Inferior parietal cortex (tissue), 1 donor: ENCODE measurements around the gene VPS13D.

Experiments used
- DNase-seq: peaks from one replicate; pipeline ENCODE4 v3.0.0-alpha.2; 2016; ENCODE audit errors: extremely low spot score

Gene VPS13D

DNA sequence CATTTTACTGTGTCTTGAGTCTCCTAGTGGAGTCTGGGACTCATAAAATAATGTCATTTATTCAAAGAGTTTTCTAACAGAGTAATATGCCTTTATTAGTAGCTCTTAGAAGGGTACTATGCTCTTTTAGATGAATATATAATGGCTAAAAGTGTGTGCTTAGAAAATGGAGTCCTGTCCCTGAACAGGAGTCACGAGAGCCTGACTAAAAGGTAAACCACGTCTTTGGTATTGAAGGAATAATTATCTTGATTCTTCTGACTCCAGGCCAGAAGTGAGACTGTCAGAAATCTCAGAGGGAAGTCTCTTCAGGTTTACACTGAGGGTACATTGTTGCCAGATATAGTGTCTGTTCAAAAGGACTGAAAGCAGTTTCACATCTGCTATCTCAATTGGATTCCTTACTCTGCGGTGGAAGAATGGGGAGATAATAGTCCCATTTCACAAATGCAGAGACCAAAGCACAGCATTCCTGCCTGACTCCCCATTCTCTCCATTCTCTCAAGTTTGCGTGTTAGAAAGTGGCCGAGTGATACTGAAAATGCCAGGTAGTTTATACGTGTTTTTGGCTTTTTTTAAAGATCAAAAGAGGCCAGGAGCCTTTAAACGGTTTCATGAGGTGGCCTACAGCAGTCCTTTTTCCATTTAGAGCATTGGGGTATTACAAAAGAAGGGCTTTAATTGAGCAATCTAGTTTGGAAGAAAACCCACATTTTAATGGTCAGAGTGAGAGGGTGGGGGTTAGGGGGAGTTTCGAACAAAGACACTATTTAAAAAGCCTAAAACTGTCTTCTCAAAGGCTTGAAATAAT is 176.6 kb downstream of the VPS13D start:
- no peak for DNase-seq

DNA sequence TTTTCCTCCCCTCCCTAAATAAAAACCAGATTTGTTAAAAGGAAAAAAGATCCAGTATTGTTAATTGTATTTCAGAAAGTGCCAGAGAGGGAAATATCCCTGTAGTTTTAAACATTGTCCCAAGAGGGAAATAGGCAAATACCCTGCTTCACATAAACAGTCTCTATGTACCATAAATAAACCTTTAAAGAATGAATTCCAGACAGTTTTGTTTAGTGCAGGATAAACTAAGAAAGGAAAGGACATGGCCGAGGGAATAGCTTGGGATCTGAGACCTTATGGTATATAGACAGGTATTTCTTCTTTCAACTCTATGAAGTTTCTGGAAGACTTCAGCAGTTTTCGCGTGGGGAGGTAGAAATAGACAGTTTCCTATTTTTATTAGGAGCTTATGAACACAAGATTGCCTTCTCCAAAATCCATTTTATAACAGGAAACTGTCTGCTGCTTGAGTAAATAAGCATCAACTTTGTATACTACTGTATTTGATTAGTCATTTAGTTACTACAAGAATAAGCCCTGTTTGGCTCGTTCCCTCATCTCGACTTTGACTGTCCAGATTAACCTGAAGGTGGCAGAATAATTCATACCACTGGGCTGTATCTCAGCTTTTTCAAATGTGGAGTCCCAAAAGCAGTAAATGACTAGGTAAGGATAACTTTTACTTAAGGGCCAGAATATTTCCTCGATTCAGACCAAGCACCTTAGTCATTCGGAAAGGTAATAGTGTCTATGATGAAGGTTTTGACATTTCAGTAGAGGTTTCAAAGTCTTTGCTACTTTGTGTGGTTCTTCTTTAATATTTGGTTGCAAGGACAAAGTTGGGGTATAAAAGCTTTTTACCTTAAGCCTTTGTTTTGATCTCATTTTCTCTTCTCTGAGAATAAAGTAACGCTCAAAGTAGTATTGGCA is 177.5 kb downstream of the VPS13D start:
- DNase-seq: peak; percentile 53

DNA sequence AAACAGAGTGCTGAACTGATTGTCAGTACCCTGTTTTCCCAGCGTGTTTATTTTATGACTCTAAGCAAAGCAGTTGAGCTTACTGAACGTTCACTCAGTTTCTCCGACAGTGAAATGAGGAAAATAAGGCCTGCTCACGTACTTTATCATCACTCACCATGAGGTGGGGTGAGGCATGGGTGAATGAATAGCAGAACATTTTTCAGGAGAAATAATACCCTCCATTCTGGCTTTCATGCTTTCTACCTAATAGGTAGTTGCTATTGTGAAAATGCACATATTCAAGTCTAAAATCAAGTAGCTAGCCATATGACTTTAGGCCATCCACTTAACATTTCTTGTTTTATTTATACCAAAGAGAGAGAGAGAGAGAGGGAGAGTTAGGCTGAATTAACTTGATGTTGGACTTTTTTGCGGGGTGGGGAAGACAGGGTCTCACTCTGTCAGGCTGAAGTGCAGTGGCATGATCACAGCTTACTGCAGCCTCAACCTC is 178.2 kb downstream of the VPS13D start:
- no peak for DNase-seq

DNA sequence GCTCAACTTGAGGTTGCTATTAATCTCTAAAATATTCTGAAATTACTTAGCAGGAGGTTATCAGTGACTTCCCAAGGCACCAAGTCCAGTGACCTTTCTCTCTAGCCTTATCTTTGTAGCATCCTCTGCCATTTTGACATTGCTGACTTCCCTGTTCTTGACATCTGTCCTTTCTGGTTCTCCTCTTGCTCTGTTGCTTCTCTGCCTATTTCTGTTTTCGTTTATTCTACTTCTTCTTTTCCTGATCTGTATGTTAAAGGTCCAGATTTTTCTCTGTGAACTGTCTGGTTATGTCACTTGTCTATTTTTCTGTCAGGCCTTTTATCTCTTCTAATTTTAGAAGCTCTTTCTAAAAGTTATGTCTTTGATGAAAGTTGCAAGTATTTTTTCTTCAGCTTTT is 178.8 kb downstream of the VPS13D start:
- DNase-seq: no peak

DNA sequence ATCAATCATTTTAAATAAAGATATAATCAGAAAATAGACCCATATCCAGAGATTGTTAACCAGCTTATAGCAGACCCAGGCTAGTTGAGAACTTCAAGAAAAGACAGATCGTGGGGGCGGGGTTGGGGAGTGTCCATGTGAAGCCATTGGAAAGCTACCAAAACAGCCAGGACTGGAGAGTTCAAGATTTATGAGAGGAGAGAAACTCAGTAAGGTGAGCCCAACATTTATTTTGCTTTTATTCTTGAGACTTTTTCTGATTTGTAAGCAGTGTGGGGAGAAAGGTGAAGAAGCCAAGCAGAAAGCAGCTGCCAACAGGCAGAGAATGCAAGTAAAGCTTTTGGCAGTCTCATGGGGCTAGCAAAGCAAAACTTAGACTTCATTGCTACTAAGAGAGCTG is 179.9 kb downstream of the VPS13D start:
- no peak for DNase-seq

DNA sequence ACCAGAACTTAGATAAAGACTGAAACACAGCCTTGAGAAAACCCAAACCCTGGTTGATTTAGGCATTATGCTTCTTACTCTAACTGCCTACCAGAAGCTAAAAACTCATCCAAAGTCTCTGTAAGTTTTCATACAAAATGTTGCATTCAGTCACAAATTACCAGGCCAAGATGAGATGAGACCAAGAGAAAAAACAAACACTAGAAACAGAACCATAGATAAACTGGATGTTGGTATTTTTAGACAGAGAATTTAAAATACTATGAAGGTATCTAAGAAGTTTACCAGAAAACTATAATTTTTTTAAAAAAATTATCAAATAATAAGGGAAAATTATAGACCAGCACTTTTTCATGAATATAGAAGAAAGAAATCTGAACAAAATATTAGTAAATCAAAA is 180.5 kb downstream of the VPS13D start:
- no peak for DNase-seq

DNA sequence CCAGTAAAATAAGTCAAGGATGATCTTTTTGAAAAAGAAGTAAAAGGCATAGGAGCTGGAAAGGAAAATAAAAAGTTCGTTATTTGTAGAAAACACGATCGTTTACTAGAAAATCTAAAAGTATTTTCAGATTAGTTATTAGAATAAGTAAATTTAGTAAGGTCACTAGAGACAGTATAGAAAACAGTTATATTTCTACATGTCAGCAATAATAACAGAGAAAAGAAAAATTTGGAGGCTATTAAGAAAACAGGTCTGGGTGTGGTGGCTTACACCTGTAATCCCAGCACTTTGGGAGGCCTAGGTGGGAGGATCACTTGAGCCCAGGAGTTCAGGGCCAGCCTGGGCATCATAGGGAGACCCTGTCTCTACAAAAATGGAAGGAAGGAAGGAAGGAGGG is 181.3 kb downstream of the VPS13D start:
- DNase-seq: no peak

DNA sequence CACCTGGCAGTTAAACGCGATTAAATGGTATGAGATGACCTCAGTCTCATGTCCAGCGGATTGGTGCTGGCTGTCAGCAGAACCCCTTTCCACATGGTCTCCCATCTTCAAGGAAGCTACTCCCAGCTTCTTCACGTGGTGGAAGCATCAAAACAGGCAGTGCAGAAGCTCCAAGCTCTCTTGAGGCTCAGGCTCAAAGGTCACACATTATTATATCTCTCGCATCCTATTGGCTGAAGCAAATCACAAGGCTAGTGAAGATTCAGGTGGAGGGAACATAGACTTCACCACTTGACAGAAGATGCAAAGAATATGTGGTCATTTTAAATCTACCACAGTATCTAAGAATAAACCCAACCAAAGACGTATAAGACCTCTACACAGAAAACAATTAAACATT is 181.9 kb downstream of the VPS13D start:
- DNase-seq: no peak

DNA sequence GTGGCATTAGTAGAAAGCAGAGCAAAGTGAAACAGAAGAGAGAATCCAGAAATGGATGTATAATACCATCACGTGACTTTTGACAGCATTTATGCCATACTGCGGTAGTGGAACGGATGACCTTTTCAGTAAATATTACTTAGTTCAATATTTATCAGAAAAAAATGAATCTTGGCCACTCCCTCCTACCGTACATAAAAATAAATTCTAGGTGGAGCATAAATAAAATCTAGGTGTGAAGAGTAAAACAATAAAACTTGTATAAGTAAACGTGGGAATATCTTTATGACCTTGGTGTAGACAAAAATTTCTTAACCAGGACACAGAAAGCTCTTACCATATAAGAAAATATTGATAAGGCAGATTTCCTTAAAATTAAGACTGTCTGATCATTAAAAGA is 182.6 kb downstream of the VPS13D start:
- no peak for DNase-seq

DNA sequence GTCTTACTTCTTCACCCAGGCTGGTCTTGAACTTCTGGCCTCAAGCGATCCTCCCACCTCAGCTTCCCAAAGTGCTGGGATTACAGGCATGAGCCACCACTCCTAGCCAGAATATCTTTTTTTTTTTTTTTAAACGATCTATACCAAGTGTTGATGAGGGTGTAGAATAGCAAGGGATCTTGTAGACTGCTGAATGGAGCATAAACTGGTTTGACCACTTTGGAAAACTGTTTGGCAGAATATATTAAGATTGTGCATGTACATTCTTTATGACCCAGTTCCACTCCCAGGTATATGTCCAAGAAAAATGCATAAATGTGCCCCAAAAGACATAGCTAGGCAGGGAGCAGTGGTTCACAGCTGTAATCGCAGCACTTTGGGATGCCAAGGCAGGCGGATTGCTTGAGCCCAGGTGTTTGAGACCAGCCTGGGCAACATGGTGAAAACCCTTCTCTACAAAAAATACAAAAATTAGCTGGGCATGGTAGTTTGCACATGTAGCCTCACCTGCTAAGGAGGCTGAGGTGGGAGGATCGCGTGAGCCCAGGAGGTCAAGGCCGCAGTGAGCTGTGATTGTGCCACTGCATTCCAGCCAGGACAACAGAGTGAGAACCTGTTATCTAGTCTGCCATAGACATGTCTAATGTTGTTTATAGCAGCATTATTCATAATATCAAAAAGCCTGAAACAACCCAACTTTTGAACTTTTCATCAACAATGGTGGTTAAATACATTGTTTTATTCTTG is 184.0 kb downstream of the VPS13D start:
- DNase-seq: no peak

DNA sequence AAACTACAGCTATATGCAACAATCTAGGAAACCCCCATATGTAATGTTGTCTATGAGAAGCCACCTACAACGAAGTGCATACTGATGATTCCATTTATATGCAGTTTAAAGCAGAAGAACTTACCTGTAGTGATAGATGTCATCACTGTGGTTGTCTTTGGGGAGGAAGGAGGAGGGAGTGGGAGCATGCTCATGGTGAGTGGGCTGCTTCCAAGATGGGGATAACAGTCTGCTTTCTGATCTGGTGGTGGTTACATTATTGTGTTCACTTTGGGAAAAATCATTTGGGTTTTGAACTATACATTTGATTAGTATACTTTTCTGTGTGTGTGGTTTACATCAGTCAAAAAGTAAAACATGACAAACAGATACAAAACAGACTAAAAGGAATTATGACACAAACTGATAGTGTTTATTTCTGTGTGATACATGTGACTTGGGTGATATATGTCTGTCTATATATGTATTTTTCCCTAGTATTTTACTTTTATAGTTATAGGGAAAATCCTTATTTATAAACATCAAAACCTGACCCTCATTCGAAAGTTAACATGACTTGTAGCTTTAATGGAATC is 184.7 kb downstream of the VPS13D start:
- DNase-seq: no peak

DNA sequence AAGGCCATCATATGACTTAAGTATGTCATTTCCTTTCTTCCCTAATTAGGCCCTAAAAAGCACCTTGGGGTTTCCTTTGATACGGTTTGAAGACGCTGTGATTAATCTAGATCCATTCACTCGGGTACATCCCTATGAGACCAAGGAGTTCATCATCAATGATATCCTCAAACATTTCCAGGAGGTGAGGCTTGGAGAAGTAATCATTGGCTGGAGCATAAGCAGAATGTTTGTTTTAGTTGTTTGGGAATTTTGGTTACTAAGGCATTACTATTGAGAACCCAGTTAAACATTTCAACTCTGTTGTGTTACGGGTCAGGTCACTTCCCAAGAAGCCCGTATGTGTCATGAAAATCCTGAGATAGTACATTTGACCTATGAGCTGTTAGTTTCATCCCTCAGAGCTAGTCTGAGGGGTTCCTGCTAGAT is 185.2 kb downstream of the VPS13D start:
- no peak for DNase-seq

DNA sequence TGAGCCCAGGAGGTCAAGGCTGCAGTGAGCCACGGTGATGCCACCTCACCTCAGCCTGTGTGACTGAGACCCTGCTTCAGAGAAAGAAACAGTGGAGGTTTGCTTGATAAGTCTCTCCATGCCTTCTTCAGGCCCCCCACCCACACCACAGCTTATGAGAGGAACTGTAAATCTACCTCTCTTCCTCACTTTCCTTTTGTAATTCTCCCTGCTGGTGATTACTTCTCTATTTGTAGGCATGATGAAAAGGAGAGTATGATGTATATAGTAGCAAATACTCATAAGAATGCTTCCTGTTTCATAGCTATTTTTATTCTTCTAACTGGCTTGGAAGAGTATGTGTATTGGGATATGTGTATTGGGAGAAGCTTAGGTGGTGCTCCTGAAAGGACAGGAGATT is 186.3 kb downstream of the VPS13D start:
- DNase-seq: no peak

DNA sequence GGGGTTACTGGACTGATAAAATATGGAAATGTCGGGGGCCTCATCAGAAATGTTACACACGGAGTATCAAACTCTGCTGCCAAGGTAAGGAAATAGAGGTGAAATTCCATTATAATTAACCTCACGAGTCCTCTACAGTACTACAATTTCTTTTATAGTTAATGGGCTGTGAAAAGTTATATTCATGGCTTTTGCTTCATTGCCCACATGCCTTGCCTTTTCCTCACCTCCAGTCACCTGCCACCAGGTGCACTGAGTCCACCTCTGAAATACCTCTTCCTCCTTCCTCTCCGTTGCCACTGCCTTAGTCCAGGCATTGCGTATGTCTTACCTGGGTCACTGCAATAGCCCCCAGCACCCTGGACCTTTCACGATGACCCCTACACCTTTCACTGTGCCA is 186.9 kb downstream of the VPS13D start:
- no peak for DNase-seq

DNA sequence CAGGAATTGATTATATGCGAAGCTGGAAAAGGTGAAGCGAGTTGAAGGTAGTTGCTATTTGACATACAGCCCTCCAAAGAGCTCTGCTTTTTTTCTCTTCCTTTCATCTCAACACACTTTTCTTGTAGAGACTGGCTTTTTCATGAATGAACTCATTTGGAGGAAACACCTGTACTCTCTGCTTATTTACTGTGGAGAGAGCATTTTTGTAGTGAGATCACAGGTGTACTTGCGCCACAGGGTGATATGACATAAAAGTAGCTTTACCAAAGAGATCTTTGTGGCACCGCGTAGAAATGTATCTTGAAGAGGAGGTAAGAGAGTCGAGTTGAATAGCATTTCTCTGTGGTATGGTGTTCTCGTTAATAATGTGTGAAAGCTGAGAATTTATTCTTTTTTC is 187.6 kb downstream of the VPS13D start:
- no peak for DNase-seq

DNA sequence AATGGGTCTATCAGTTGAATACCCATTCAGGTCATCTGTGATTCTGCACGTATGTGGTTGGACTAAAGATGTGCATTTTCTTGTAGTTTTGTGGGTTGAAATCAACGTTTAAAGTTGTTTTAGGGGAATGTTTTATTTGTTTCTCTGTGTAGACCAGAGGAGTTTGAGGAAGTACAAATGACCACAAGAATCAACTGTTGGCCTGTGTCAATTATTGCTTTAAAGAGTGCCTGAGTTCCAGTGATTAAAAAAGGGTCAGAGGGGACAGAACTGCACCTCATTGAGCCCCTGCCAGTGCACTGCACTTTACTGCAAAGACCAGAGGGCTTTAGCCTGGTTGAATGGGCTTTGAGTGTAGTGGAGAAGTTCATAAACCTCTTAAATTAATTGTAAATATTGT is 190.3 kb downstream of the VPS13D start:
- no peak for DNase-seq

DNA sequence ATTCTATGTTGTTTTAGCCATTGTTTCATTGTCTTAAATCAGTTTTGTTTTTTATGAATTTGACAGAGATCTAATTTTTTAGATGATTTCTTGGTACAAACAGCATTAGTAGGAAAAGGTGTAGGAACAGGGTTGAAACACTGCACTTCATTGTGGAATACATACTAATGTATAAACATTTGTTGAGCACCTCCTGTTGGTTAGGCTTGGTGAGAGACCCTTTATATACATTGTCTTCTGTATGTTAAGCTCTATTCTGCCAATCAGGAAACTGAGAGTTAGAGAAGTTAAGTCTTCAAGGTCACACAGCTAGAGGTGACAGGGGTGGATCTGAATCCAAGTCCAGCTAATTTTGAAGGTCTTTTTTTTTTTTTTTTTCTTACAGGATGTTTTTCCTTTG is 192.7 kb downstream of the VPS13D start:
- DNase-seq: no peak

DNA sequence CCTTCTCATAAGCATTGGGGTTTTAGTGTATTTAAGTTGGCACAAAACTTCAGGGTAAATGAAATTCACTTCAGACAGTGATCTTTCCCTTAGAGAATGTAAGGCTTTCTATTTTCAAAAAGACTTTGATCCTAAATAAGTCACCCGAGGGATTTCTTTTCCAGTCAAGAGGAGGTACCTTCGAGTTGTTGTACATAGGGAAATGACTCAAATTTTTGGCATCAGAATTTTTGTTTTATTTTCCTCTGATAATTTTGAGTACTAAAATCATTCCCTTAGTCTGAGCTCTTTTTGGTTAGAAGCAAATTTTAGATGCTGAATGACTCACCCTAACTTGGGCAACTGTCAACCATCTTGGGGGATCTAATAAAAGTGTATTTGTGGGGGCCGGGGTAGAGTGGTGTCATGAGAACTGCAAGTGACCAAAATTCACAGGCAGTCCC is 194.3 kb downstream of the VPS13D start:
- DNase-seq: no peak

DNA sequence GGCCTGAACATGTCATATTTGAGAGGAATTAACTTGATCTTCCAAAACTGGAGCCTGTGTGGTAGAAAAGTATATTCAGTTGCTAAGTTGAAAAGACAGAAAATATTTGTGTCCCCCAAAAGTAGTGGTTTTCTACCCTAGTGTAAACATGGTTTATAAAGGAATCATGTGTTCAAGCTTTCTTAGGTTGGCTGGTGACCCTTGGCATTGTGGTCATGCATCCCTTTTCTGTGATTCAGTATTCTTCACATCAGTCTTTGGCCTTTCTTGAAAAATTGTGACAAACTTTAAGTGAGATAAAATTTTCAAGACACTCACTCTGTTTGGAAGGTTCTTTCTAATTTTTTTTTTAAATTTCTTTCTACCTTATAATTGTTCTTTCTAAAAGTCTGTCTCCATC is 195.0 kb downstream of the VPS13D start:
- no peak for DNase-seq

DNA sequence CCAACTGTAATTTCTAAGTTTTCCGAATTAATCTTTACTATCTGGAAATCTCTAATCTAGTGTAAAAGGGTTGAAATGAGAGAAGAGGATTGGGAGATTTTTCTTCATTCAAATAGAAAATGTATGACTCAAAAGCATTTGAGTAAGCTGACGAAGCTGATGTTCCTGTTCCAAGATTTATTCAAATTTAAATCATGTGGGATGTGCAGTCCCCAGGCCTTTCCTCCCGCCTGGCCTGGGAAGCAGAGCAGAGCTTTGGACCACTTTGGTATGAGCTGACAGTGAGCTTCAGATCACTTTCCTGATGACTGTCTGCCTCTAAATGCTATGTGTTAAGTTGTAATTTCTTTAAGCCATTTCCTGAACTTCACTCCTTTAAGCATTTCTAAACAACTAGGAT is 196.2 kb downstream of the VPS13D start:
- DNase-seq: no peak

DNA sequence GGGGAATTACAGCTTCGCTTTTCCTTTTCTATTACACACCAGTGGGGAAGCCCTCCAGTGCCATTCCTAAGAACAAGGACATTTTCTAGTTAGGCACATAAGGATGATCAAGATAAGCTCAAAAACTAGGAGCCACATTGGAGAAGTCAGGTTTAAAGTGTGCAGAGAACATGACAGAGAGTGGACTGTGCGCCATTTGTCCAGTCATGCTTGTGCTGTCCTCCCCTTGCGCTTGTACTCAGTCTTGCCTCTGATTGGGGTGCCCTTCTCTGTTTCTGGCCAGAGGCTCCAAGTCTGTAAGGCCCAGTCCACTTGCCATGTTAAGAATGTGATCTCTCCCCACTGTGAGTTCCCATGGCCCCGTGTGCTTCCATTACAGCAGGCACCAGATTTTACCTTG is 198.5 kb downstream of the VPS13D start:
- no peak for DNase-seq

DNA sequence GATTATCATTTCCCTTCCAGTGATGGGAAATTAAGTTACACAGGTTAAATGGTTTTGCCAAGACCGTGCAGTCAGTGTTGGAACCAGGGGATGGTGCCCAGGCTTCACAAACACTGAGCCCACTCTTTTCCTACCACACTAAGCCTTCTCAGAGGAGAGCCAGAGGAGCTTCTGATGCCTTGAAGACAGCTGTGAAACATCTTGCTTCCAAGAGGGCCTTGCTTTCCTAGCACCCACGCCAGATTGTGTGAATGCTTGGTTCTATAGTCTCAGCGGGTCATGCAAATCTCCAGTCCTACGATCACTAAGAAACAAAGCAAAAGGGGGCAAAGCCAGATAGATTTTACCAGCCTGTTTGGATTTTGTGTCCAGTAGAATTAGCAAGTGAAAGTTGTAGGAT is 200.7 kb downstream of the VPS13D start:
- no peak for DNase-seq
